Esophagus (tissue), 2 donors: ENCODE results near the gene DNM1L. TPM values are rescaled to one million over a fixed set of nuclear protein-coding genes. Genes with fewer than 3 reads are reported as not detected.
"Not testable (repeated sequence)": the region's sequence is repeated elsewhere in the genome, so short reads cannot be mapped to it uniquely, and the experiment has no call there.

ENCODE experiments used
- H3K27ac ChIP-seq, 2 donors: one replicate each; pipeline ENCODE4 v1.5.1; 2013; ENCODE audit warnings: low read depth in 2 of 2, mild to moderate bottlenecking in 2 of 2, inconsistent platforms in 1 of 2, low read length in 1 of 2, moderate library complexity in 1 of 2
- H3K27me3 ChIP-seq, 2 donors: one replicate each; pipeline ENCODE4 v1.6.1; 2013; ENCODE audit warnings: low read length in 2 of 2, control low read depth in 1 of 2, mild to moderate bottlenecking in 1 of 2; ENCODE audit not compliant: insufficient read depth in 2 of 2, control insufficient read depth in 1 of 2
- H3K36me3 ChIP-seq, 2 donors: one replicate each; pipeline ENCODE4 v1.6.1; 2013; ENCODE audit warnings: low read length in 1 of 2; ENCODE audit not compliant: control insufficient read depth in 2 of 2, insufficient read depth in 2 of 2
- H3K4me1 ChIP-seq, 2 donors: one replicate each; pipeline ENCODE4 v1.6.1; 2013; ENCODE audit warnings: low read length in 1 of 2; ENCODE audit not compliant: control insufficient read depth in 2 of 2, insufficient read depth in 2 of 2
- H3K4me3 ChIP-seq, 2 donors: one replicate each; pipeline ENCODE4 v1.5.1; 2013; ENCODE audit warnings: low read length in 2 of 2, mild to moderate bottlenecking in 2 of 2, low read depth in 1 of 2, moderate library complexity in 1 of 2
- H3K9me3 ChIP-seq, 2 donors: one replicate each; pipeline ENCODE4 v1.6.1; 2013; ENCODE audit warnings: mild to moderate bottlenecking in 2 of 2, low read depth in 1 of 2, low read length in 1 of 2, moderate library complexity in 1 of 2; ENCODE audit not compliant: control insufficient read depth in 2 of 2, insufficient read depth in 1 of 2
- WGBS, 2 donors: extraction: QIAGEN DNeasy Blood & Tissue Kit; methylation state at CpG; one replicate each; pipeline ENCODE4 v1.1.7; 2013; 5-methylcytosine and 5-hydroxymethylcytosine counted together
- polyA plus RNA-seq, 2 donors: library from polyadenylated mRNA; stranded (reverse); fragments of 200-250 nt; gene quantifications; one replicate each; pipeline ENCODE4 v1.2.3, GENCODE V29; 2013
- donor health status: healthy with polysubstance abuse.
- donor health status: Bipolar disorder and iron deficiency.

Gene DNM1L
- polyA plus RNA-seq, 2 donors: 24.3 to 24.5 TPM

- Histone ChIP-seq H3K27me3 (no peaks in the 10 kb centered on the region), H3K4me3 (no peak overlapping the region), H3K4me1 (no peaks in the 10 kb centered on the region), H3K36me3 (no peaks in the 10 kb centered on the region), H3K9me3 (no peaks in the 10 kb centered on the region), H3K27ac (no peak overlapping the region)
- 76 to 83% methylated on average over 1 of the region's 1 CpG for WGBS, 2 donors
These were observed 13.3 kb downstream of the DNM1L start for GRCh38 chr12:32692358-32692757.

- no peaks in the 10 kb centered on the region for H3K36me3 ChIP-seq
- H3K27me3 ChIP-seq: no peaks in the 10 kb centered on the region
- H3K27ac ChIP-seq: no peak overlapping the region
- no peak overlapping the region for H3K4me3 ChIP-seq
- no peaks in the 10 kb centered on the region for H3K4me1 ChIP-seq
- no peaks in the 10 kb centered on the region for H3K9me3 ChIP-seq
- 83 to 91% methylated on average over 1 of the region's 1 CpG for WGBS, 2 donors
These were observed 13.9 kb downstream of the DNM1L start for GRCh38 chr12:32693036-32693435.

GRCh38 chr12:32695787-32696186 lies 16.7 kb downstream of the DNM1L start:
- no peaks in the 10 kb centered on the region for H3K27me3 ChIP-seq
- WGBS, 2 donors: 97% methylated on average over 3 of the region's 3 CpGs

GRCh38 chr12:32697445-32697844 lies 18.3 kb downstream of the DNM1L start:
- no peaks in the 10 kb centered on the region for H3K4me1 ChIP-seq
- no peak overlapping the region for H3K27ac ChIP-seq
- no peaks in the 10 kb centered on the region for H3K9me3 ChIP-seq
- WGBS, 2 donors: 70 to 92% methylated on average over 1 of the region's 1 CpG
- H3K27me3 ChIP-seq: no peaks in the 10 kb centered on the region
- no peak overlapping the region for H3K4me3 ChIP-seq
- no peaks in the 10 kb centered on the region for H3K36me3 ChIP-seq

More at GRCh38 chr12:32695787-32696186, 16.7 kb downstream of the DNM1L start:
- H3K9me3 ChIP-seq: no peaks in the 10 kb centered on the region
- H3K36me3 ChIP-seq: no peaks in the 10 kb centered on the region
- H3K4me3 ChIP-seq: no peak overlapping the region
- H3K27ac ChIP-seq: no peak overlapping the region
- no peaks in the 10 kb centered on the region for H3K4me1 ChIP-seq

- H3K4me3 ChIP-seq: no peak overlapping the region
- WGBS, 2 donors: 50 to 81% methylated on average over 2 of the region's 2 CpGs
- no peak overlapping the region for H3K27ac ChIP-seq
- H3K36me3 ChIP-seq: no peaks in the 10 kb centered on the region
- H3K27me3 ChIP-seq: no peaks in the 10 kb centered on the region
- no peaks in the 10 kb centered on the region for H3K9me3 ChIP-seq
- no peaks in the 10 kb centered on the region for H3K4me1 ChIP-seq
These were observed 19.2 kb downstream of the DNM1L start for GRCh38 chr12:32698285-32698684.

GRCh38 chr12:32699437-32699836 lies 20.3 kb downstream of the DNM1L start:
- not testable (repeated sequence) for H3K36me3 ChIP-seq, H3K27ac ChIP-seq, H3K4me3 ChIP-seq, H3K4me1 ChIP-seq, H3K9me3 ChIP-seq, H3K27me3 ChIP-seq
- WGBS, 2 donors: 94% methylated on average over 8 of the region's 8 CpGs

- no peak overlapping the region for H3K27ac ChIP-seq
- H3K4me3 ChIP-seq: no peak overlapping the region
- no peaks in the 10 kb centered on the region for H3K27me3 ChIP-seq
- H3K9me3 ChIP-seq: no peaks in the 10 kb centered on the region
- no peaks in the 10 kb centered on the region for H3K4me1 ChIP-seq
- no peaks in the 10 kb centered on the region for H3K36me3 ChIP-seq
These were observed 23.4 kb downstream of the DNM1L start for GRCh38 chr12:32702473-32702872.

- H3K27ac ChIP-seq: no peak overlapping the region
- no peak overlapping the region for H3K4me3 ChIP-seq
- no peaks in the 10 kb centered on the region for H3K27me3 ChIP-seq
- 79 to 85% methylated on average over 1 of the region's 1 CpG for WGBS, 2 donors
- H3K4me1 ChIP-seq: no peaks in the 10 kb centered on the region
- H3K9me3 ChIP-seq: no peaks in the 10 kb centered on the region
- H3K36me3 ChIP-seq: no peaks in the 10 kb centered on the region
These were observed 23.8 kb downstream of the DNM1L start for GRCh38 chr12:32702946-32703345.

GRCh38 chr12:32705783-32706182 lies 26.7 kb downstream of the DNM1L start:
- Histone ChIP-seq H3K4me1 (no peaks in the 10 kb centered on the region), H3K27ac (no peak overlapping the region), H3K36me3 (no peaks in the 10 kb centered on the region), H3K27me3 (no peaks in the 10 kb centered on the region), H3K4me3 (no peak overlapping the region), H3K9me3 (no peaks in the 10 kb centered on the region)

GRCh38 chr12:32706335-32707024 lies 27.4 kb downstream of the DNM1L start:
- H3K9me3 ChIP-seq: no peaks in the 10 kb centered on the region
- 90 to 92% methylated on average over 2 of the region's 2 CpGs for WGBS, 2 donors
- H3K27me3 ChIP-seq: no peaks in the 10 kb centered on the region
- no peaks in the 10 kb centered on the region for H3K4me1 ChIP-seq
- no peak overlapping the region for H3K27ac ChIP-seq
- H3K4me3 ChIP-seq: no peak overlapping the region
- H3K36me3 ChIP-seq: no peaks in the 10 kb centered on the region
